SW 1271 (cell line): ENCODE results near the gene DIPK1B.

Experiments used
- DNase-seq, 2 experiments: peaks; one replicate each; lab custom pipeline; 2025; lab: John Stamatoyannopoulos, UW

The DIPK1B gene

DNA sequence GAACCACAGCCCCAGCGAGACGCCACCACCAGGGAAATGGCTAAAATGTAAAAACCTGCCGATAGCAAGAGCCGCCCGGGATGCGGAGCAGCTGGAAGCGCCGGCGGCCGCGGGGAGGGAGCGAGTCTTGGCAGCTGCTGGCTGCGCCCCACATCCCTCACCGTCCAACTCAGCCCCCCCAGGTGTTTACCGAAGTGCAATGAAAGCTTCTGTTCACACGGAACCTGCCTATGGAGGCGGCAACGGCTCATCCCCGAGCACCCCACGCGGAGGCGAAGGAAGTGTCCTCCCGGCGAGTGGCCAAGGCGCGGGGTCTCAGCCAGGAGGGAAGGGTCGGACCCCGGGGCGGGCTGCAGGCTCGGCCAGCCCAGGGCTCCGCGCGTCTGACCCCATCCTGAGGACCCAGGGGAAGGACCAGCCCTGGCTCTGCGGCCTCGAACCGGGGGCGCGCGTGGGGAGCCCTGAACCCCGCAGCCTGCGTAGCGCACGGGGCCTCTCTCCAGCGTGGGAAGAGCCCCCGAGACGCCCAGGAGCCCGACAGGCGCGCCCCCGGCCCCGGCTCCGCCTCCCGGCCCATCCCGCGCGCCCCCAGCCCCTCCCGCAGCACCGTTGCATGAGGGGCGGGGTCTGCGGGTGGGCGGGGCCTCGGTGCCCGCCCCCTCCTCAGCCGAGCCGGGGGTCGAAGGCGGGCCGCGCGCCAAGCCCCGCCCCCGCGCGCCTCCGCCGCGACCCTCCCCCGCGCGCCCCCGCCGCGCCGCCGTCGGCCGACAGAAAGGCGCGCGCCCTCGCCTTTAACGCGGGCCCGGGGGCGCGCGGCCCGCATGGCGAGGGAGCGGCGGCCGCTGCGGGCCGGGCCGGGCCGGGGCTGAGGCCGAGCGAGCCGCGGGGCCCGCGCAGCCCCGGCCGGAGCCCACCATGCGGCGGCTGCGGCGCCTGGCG, at the start of gene DIPK1B:
DIPK1B (plus strand) TSS at position 822 of the 939 bp plus-strand sequence; CDS start at position 916, 94 bp downstream.
- no peak for DNase-seq

- no peak for DNase-seq
These were observed 49.5 kb upstream of the DIPK1B start, which contains the start of gene EGFL7 for GRCh38 chr9:136662656-136663581. Gene EGFL7 (plus strand): TSS chr9:136662916. CDS start chr9:136668283, 5,367 bp downstream.

DNA sequence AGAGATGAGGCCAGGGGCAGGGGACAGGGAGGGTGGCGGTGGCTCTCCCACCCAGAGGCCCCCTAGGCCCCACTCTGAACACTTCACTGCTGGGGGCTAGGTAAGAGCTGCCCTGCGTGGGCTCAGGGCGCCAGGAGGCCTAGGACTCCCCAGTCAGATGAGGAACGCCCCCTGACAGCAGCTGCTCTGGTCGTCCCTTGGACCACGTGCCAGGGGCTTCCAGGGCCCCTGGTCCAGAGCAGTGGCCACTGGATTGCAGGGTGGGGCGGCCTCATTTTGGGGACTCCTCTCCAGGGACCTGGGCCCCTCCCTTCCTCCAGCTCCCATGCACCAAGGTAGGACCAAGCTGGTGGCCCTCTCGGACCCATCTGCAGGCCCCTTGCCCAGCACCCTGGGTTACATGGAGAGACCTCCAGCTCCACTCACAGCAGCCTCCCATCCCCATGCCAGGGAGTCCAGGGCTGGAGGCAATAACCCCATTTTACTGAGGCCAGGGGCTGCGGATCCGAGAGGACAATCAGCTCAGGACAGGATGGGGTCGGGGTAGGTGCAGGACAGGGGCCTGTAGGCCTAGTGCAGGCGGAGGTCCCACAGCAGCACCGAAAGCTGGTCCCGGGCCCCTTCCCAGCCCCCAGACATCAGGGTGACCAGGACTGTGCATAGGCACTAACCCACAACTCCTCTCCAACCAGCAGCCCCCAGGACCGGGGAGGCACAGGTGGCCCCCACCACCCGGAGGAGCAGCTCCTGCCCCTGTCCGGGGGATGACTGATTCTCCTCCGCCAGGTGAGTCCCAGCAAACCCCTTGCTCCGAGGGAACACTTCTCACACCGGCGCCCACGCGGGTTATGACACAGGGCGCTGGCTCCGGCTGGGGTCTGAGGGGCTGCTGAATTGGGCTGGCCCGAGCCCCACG, 48.1 kb upstream of the DIPK1B start:
- no peak for DNase-seq

DNA sequence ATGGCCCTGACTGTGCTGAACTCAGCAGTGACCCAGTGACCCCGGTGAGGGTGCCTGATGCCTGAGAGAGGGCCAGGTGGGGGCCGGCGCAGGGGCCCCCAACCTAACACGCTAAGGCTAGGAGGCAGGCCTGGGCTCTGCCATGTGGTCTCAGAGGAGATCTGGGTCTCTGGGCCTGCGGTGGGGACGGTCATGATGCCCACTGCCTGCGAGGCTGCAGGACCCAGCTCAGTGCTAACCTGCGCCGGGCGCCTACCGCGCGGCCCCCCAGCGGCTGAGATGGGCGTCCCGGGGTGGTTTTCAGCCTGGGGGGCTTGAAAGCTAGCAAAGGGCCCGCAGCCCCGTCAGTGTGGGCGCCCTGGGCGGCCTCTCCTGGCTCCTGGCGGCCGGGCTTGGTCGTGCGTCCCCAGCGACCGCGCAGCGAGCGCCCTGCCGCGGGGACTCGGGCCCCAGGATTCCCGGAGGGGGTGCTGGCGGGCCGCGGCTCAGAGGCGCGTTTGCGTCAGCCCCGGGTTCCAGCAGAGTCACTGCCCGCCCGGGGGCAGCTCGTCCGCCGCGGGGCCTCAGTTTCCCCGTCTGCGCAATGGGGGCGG, 47.2 kb upstream of the DIPK1B start:
- DNase-seq = peak in 1 of 2 experiments; percentile 34

GRCh38 chr9:136665704-136666371, 46.5 kb upstream of the DIPK1B start:
- no peak for DNase-seq

- no peak for DNase-seq
These were observed 45.8 kb upstream of the DIPK1B start for GRCh38 chr9:136666372-136667213.

GRCh38 chr9:136667214-136667939, 45.0 kb upstream of the DIPK1B start:
- DNase-seq = no peak

DNA sequence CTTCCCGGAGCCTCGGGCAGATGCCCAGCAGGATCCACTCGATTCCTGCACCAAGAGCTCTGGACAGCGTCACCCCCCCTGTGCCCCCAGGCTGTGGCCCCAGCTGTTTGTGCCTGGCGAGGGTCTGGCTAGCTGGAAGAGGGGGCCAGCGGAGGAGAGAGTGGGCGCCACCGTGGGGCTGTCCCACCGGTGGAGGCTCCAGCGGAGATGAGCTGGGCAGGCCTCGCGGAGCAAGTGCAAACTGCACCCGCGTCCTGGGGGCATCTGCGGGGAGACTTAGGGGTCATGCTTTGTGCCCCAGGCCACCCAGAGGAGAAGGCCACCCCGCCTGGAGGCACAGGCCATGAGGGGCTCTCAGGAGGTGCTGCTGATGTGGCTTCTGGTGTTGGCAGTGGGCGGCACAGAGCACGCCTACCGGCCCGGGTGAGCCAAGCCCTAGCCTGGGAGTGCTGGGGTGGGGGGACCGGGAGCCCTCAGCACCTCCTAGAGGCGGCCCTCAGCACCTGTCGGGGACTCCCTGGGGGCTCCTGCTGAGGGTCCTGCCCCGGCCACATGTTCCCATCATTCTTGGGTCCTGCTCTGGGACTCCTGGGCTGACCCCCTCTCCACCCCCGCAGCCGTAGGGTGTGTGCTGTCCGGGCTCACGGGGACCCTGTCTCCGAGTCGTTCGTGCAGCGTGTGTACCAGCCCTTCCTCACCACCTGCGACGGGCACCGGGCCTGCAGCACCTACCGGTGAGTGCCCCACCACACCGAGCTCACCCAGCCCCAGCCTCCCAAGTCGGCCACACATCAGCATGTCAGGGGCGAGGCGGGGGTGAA, 44.2 kb upstream of the DIPK1B start:
- no peak for DNase-seq

- peak in 1 of 2 experiments; percentile 39 for DNase-seq
These were observed 43.2 kb upstream of the DIPK1B start for GRCh38 chr9:136668983-136669790.

DNA sequence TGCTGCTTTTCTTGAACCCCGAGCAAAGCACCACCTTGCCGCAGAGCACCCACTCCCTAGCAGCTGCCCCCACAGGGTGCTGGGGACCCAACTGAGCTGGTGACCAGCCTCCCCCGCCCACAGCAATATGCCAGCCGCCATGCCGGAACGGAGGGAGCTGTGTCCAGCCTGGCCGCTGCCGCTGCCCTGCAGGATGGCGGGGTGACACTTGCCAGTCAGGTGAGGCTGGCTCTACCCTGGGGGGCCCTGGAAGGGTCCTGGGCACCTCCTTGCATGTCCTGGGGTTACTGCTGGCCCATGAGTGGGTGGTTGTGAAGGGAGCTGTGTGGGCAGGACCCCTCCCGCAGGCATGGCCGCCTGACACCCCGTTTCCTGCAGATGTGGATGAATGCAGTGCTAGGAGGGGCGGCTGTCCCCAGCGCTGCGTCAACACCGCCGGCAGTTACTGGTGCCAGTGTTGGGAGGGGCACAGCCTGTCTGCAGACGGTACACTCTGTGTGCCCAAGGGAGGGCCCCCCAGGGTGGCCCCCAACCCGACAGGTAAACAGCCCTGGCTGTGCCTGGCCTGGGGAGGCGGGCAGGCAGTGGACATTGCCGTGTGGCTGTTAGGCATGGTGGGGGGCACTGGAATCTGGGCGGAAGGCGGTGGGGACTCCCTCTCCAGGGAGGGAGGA, 42.4 kb upstream of the DIPK1B start:
- no peak for DNase-seq

GRCh38 chr9:136670576-136671253, 41.7 kb upstream of the DIPK1B start:
- DNase-seq = no peak

- no peak for DNase-seq
These were observed 41.1 kb upstream of the DIPK1B start for GRCh38 chr9:136671254-136671614.

DNA sequence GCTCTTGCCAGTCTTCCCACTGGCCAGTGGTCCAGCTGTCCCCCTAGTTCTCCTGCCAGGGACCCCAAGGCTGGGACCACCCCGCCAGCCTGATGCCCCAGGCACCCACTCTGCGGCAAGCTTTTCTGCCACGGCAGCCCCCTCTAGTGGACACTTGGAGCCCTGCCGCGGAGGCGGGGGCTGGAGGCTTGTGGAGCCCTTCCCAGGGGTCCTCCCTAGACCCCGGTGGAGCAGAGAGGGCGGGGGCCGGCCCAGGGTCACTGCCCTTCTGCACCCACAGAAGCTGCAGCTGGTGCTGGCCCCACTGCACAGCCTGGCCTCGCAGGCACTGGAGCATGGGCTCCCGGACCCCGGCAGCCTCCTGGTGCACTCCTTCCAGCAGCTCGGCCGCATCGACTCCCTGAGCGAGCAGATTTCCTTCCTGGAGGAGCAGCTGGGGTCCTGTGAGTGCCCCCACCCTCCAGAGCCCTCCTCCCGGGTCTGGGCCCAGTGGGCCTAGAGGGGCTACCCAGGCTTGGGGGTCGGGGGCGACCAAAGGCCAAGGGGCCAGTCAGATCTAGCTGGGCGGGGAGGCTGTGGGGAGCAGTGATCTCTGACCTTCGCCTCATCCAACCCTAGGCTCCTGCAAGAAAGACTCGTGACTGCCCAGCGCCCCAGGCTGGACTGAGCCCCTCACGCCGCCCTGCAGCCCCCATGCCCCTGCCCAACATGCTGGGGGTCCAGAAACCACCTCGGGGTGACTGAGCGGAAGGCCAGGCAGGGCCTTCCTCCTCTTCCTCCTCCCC, 40.5 kb upstream of the DIPK1B start:
- DNase-seq = peak in 1 of 2 experiments; percentile 29

GRCh38 chr9:136672431-136673087, 39.8 kb upstream of the DIPK1B start:
- DNase-seq = no peak
